Measurements from ENCODE around the gene PCBP3.

The PCBP3 gene

GRCh38 chr21:45859041-45859761 lies 215.7 kb downstream of the PCBP3 start:
- TF ChIP-seq, protein P1, sequence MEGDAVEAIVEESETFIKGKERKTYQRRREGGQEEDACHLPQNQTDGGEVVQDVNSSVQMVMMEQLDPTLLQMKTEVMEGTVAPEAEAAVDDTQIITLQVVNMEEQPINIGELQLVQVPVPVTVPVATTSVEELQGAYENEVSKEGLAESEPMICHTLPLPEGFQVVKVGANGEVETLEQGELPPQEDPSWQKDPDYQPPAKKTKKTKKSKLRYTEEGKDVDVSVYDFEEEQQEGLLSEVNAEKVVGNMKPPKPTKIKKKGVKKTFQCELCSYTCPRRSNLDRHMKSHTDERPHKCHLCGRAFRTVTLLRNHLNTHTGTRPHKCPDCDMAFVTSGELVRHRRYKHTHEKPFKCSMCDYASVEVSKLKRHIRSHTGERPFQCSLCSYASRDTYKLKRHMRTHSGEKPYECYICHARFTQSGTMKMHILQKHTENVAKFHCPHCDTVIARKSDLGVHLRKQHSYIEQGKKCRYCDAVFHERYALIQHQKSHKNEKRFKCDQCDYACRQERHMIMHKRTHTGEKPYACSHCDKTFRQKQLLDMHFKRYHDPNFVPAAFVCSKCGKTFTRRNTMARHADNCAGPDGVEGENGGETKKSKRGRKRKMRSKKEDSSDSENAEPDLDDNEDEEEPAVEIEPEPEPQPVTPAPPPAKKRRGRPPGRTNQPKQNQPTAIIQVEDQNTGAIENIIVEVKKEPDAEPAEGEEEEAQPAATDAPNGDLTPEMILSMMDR (IDR thresholded peaks at IDR 0.05; ENCODE audit: low read length, missing control alignments), result no peak
- H3K4me3 ChIP-seq (replicated peaks; ENCODE audit: low read depth, low read length), result no peak overlapping the region
- DNase-seq (ENCODE audit: low read depth), result no peak

GRCh38 chr21:45859762-45860357 lies 216.3 kb downstream of the PCBP3 start:
- H3K4me3 ChIP-seq (replicated peaks; ENCODE audit: low read depth, low read length), result no peak overlapping the region
- TF ChIP-seq, protein P1 (IDR thresholded peaks at IDR 0.05; ENCODE audit: low read length, missing control alignments), result no peak

DNA sequence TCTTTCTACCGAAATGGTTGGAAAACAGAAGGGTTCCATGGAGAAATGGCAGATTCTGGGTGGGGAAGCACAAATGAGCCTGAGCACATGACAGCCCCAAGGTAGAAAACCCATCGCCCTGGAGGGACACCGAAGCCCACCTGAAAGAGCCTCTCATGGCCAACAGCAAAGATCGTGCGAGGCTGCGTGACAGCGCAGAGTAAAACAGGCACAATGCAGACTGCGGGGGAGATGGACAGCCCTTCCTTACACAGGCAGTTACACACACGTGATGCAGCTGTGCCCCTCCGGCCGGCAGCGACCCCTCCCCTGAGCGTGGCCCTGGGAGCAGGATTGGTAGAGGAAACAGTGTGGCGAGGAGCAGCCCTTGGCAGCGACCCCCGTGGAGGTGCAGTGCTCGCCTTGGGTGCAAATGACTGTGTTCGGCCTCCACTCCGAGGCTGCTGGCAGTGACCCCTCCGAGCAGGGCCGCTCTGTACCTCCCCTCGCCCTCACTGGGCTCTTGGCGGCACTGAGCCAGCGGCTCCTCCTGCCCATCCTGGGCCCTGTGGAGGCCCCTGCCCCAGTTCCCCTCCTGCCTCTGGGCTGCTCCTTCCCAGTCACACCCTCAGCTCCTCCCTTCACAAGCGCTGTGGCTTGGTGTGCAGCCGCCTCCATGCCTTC lies 217.1 kb downstream of the PCBP3 start:
- no peak overlapping the region for H3K4me3 ChIP-seq (replicated peaks; ENCODE audit: low read depth, low read length)
- DNase-seq (ENCODE audit: low read depth), result no peak
- TF ChIP-seq, protein P1 (IDR thresholded peaks at IDR 0.05; ENCODE audit: low read length, missing control alignments), result no peak

More at GRCh38 chr21:45859762-45860357, 216.3 kb downstream of the PCBP3 start:
- no peak for DNase-seq (ENCODE audit: low read depth)

DNA sequence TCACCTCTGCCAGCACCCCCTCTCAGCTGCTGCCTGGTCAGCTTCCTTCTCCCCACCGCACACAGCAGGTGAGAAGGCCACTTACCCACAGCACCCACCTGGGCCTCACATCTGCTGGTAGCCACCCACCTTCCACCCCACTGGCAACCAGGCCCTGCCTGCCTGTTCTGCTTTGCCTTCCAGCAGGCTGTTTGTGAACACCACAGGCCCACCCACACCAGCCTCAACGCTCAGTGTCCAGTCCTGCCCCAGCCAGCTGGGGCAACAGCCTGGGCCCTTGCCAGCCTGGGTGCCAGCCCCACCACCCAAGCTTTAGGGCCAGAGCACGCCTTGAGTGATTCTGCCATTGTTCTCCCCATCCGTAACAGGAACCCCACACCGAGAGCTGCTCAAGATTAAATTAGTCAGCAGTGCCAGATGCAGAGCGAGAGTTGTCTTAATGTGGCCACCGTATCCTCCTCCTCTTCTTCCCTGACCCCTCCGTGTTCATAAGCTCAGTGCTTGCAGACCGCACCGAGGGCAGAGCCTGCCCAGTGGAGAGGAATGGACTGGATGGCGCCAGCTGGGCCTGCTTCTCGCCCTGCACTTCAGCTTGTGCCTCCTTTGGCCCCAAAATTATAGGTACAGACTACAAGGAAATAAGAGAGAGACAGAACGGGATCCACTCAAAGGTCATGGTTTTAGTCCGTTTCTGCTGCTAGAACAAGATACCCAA lies 217.8 kb downstream of the PCBP3 start:
- DNase-seq (ENCODE audit: low read depth), result no peak
- TF ChIP-seq, protein P1 (IDR thresholded peaks at IDR 0.05; ENCODE audit: low read length, missing control alignments), result no peak
- H3K4me3 ChIP-seq (replicated peaks; ENCODE audit: low read depth, low read length), result no peak overlapping the region

DNA sequence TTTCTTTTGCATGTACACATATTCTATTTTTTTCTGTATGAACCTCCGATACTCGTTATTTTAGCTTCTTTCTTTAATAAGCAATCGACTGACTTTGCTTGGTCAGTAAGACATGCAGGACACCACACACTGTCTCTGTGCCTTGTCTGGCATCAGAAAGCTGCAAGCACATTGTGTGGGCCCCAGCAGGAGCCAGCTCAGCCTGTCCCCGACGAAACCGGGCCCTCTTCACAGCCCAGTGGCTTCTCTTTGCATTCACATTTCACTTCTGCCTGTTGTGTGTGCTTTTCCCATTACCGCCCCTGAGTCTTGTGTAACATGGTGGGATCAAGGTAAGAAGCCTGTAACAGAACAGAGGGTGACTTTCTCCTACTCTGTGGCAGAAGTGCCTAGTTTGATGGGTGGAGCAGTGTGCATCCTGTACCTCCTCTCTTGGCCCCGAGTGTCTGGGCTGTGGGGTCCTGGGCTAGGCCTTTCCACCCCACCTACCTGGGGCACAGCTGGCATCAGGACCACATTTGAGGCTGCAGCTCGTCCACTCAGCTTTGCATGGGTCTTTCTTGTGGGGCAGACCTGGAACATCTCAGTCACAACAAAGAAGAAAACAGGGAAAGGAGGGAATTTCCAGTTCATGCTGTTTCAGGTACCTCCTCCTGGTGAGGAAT lies 219.2 kb downstream of the PCBP3 start:
- TF ChIP-seq, protein P1 (IDR thresholded peaks at IDR 0.05; ENCODE audit: low read length, missing control alignments), result no peak
- no peak overlapping the region for H3K4me3 ChIP-seq (replicated peaks; ENCODE audit: low read depth, low read length)
- DNase-seq (ENCODE audit: low read depth), result no peak

DNA sequence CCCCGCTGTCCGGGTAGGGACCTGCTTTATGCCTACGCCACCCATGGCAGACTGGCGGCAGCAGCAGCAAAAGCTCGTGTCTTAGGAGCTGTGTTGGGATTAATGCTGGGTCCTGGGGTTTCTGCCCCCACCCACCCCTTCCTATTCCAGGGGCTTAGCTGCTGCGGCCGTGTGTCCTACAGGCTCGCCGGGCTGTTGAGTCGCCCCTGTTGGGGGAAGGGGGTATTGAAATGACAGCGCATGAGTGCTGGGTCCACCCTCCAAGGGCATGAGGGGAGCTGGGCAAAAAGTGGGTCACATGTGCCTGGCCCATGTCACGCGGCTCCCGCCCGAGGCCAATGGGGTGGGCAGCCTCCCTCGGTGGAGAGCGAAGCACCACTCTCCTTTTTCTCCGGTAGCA lies 219.7 kb downstream of the PCBP3 start:
- DNase-seq (ENCODE audit: low read depth), result no peak
- H3K4me3 ChIP-seq (replicated peaks; ENCODE audit: low read depth, low read length), result no peak overlapping the region
- TF ChIP-seq, protein P1 (IDR thresholded peaks at IDR 0.05; ENCODE audit: low read length, missing control alignments), result no peak
